HG02943 (cell line): ENCODE measurements around the gene WDR48.

Experiments
- ATAC-seq: cut with Tn5 transposase; IDR thresholded peaks from one replicate; pipeline ENCODE4 v1.9.1; 2021; ENCODE audit warnings: mild to moderate bottlenecking, low read depth, moderate library complexity; ENCODE audit not compliant: unreplicated experiment

The WDR48 gene

GRCh38 chr3:39100500-39100886 is 48.7 kb downstream of the WDR48 start:
- ATAC-seq = no peak

- no peak for ATAC-seq
Observed at GRCh38 chr3:39101022-39101689, 49.3 kb downstream of the WDR48 start.

- ATAC-seq = no peak
Observed at GRCh38 chr3:39102504-39103323, 50.9 kb downstream of the WDR48 start.

GRCh38 chr3:39103324-39103693 is 51.5 kb downstream of the WDR48 start:
- no peak for ATAC-seq

- no peak for ATAC-seq
Observed at GRCh38 chr3:39103791-39104552, 52.2 kb downstream of the WDR48 start.

- no peak for ATAC-seq
Observed at GRCh38 chr3:39104961-39105686, 53.3 kb downstream of the WDR48 start.

- no peak for ATAC-seq
Observed at GRCh38 chr3:39105687-39106063, 53.9 kb downstream of the WDR48 start.

- no peak for ATAC-seq
Observed at GRCh38 chr3:39106281-39106811, 54.5 kb downstream of the WDR48 start.

GRCh38 chr3:39106851-39107387 is 55.1 kb downstream of the WDR48 start:
- ATAC-seq = no peak

- no peak for ATAC-seq
Observed at GRCh38 chr3:39107388-39108199, 55.8 kb downstream of the WDR48 start, which contains the start of the genes GORASP1 and TTC21A. Gene GORASP1 (minus strand): TSS chr3:39107627. CDS start chr3:39107541, 86 bp downstream. Gene TTC21A (plus strand): TSS chr3:39107680. CDS start chr3:39107838, 158 bp downstream.

GRCh38 chr3:39108200-39108710 is 56.4 kb downstream of the WDR48 start:
- peak; percentile 86 for ATAC-seq

GRCh38 chr3:39109086-39109485 is 57.3 kb downstream of the WDR48 start:
- no peak for ATAC-seq

- ATAC-seq = no peak
Observed at GRCh38 chr3:39110041-39110639, 58.3 kb downstream of the WDR48 start.

- ATAC-seq = no peak
Observed at GRCh38 chr3:39112113-39112512, 60.3 kb downstream of the WDR48 start.

GRCh38 chr3:39112535-39112934 is 60.7 kb downstream of the WDR48 start:
- no peak for ATAC-seq

- no peak for ATAC-seq
Observed at GRCh38 chr3:39113291-39113690, 61.5 kb downstream of the WDR48 start.

GRCh38 chr3:39114456-39114855 is 62.6 kb downstream of the WDR48 start:
- no peak for ATAC-seq

- no peak for ATAC-seq
Observed at GRCh38 chr3:39115870-39116269, 64.1 kb downstream of the WDR48 start.

- ATAC-seq = no peak
Observed at GRCh38 chr3:39118079-39118478, 66.3 kb downstream of the WDR48 start.
